ENCODE data around the gene NEK6.
A peak's percentile ranks its signal among the peaks of the same experiment; 100 is the strongest.

NEK6 gene

DNA sequence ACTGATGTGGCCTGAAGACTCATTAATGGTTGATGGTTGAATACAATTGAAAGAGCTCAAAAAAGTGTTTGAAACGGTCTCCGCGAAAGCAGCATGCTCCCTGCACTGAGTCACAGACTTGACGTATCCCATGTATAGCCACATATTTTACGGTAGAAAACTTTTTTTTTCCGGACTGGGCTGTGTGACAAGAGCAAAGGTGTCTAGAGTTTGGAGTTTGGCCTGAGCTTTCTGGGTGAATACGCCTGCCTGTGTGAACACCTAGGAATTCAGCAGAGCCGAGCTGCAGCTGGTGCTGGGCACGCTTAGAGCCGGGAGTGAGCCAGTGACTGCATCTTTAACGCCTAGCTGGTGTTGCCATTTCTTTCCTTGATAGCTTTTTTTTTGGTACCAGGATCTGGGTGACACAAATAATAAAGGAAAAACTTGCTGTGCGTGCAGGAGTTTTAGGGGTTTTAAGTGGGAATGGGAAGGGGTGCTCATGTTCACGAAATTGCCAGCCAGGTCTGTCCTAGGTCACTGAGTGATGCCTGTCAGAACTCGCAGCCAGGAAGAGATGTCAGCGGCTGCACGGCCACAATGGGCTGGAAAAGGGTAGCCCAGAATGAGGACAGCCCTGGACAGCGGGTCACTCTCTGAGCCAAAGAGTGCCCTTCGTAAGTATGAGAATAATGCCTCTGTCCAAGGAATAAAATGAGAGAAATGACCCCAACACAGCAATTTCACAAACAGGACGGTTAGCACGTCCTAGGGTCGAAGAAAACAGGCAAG lies 105.8 kb downstream of the NEK6 start:
- no peak for DNase-seq (ENCODE audit: low read depth, low spot score)
- H3K27ac ChIP-seq, result no peak overlapping the region

- H3K27ac ChIP-seq, result no peak overlapping the region
- DNase-seq (ENCODE audit: low read depth, low spot score), result no peak
Measured at GRCh38 chr9:124364141-124364540, 106.4 kb downstream of the NEK6 start.

DNA sequence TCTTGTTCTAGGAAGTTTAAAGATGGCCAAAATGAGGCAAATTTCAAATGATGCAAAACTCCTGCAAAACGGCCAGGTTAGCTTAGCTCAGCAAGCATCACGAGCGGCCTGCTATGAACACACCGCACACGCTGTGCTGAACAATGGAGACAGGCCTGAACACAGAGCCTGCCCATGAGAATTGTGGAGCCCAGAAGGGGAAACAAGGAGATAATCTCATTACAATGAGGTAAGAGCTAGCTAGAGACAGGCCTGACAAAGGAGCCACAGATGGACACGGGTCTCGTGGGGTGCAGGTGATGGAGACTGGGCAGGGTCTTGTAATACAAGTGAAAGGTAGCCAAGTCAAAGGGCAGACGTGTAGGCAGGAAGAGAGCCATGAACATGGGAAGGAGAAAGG lies 107.3 kb downstream of the NEK6 start:
- DNase-seq (ENCODE audit: low read depth, low spot score), result no peak
- no peak overlapping the region for H3K27ac ChIP-seq

GRCh38 chr9:124366476-124367220 lies 108.9 kb downstream of the NEK6 start:
- DNase-seq (ENCODE audit: low read depth, low spot score), result peak; percentile 27
- peak overlapping the region; percentile 17 for H3K27ac ChIP-seq

- H3K27ac ChIP-seq, result no peak overlapping the region
- DNase-seq (ENCODE audit: low read depth, low spot score), result no peak
Measured at GRCh38 chr9:124368692-124369091, 110.9 kb downstream of the NEK6 start.

DNA sequence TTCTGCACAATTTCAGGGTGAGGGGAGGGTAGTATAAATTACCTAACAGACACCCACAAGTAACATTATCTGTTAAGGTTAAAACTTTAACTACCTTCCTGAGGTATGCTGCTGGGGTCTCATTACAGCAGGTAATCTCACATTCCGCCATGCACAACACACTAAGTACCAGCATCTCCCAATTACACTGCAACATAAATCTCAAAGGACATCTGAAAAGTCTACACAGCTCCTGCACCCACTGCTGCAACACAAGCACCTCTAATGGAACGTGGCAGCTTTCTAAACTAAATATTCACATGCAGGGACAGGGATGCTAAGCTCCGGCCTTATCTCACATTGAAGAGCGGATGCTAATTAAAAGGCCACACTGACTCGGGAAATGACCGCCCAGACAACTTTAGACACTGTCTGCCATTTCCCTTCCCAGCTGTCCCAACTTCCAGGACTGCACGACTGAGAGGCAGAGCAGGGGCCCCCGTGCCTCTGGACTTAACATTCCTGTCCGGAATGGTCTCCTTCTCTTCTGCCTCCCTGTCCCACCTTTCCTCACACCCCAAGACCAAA lies 111.6 kb downstream of the NEK6 start:
- H3K27ac ChIP-seq, result no peak overlapping the region
- no peak for DNase-seq (ENCODE audit: low read depth, low spot score)

DNA sequence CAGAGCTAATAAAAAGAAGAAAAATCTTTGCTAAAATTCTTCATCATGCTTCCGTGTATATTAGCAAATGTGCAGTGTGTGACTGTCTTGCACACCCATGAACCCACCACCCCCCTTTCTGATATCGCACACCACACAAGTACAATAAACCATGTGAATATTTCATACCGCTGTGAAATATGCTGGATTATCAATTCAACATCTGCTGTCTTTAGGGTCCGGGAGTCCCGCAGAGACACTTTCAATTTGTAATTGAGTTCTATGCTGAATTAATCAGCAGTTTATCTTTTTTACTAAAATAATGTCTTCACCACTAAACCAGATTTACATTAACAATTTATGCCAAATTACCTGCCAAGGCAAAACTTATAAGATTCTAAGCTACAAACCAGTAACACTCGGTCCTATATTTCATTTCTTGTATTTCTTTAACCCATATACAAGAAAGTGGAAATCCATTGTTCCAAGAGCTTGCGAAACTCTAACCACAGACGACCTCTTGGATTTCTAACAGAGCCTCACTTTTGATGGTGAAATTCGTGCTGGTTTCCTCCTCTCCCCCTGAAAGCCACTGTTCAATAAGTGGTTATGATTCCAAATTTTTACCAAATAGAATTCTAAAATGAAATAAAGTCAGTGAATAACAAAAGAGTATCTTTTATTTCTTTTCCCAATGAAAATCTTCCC lies 113.3 kb downstream of the NEK6 start:
- DNase-seq (ENCODE audit: low read depth, low spot score), result no peak
- H3K27ac ChIP-seq, result no peak overlapping the region

GRCh38 chr9:124372038-124372437 lies 114.3 kb downstream of the NEK6 start:
- DNase-seq (ENCODE audit: low read depth, low spot score), result no peak
- no peak overlapping the region for H3K27ac ChIP-seq

GRCh38 chr9:124373386-124373785 lies 115.6 kb downstream of the NEK6 start:
- no peak for DNase-seq (ENCODE audit: low read depth, low spot score)
- H3K27ac ChIP-seq, result no peak overlapping the region

- DNase-seq (ENCODE audit: low read depth, low spot score), result no peak
- H3K27ac ChIP-seq, result no peak overlapping the region
Measured at GRCh38 chr9:124373851-124374250, 116.1 kb downstream of the NEK6 start.

- no peak for DNase-seq (ENCODE audit: low read depth, low spot score)
- no peak overlapping the region for H3K27ac ChIP-seq
Measured at GRCh38 chr9:124375726-124376125, 118.0 kb downstream of the NEK6 start.

- H3K27ac ChIP-seq, result no peak overlapping the region
- DNase-seq (ENCODE audit: low read depth, low spot score), result no peak
Measured at GRCh38 chr9:124376329-124376728, 118.6 kb downstream of the NEK6 start.

GRCh38 chr9:124377551-124378406 lies 120.0 kb downstream of the NEK6 start:
- H3K27ac ChIP-seq, result no peak overlapping the region
- no peak for DNase-seq (ENCODE audit: low read depth, low spot score)

- no peak overlapping the region for H3K27ac ChIP-seq
Measured at GRCh38 chr9:124381170-124381945, 123.6 kb downstream of the NEK6 start.

GRCh38 chr9:124384210-124384609 lies 126.5 kb downstream of the NEK6 start:
- H3K27ac ChIP-seq, result no peak overlapping the region
- DNase-seq (ENCODE audit: low read depth, low spot score), result no peak

More at GRCh38 chr9:124381170-124381945, 123.6 kb downstream of the NEK6 start:
- no peak for DNase-seq (ENCODE audit: low read depth, low spot score)

GRCh38 chr9:124384846-124385245 lies 127.1 kb downstream of the NEK6 start:
- no peak overlapping the region for H3K27ac ChIP-seq
- DNase-seq (ENCODE audit: low read depth, low spot score), result no peak

DNA sequence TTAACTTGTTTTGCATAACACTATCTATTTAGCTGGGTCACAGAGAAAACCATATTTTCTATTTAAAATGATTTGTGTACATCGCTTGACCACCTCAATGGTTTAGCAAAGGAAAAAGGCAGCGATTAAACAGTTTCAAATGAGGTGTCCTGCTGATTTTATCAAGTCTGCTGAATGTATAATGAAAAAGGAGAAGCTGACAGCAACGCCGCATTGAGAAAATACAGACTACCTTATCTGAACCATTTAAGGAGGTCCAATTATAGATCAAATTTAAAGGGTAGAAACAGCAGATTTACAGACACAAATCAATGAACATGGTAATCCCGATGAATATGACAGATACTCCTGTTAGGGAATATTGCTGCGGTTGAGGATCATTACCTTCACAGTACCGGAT lies 127.9 kb downstream of the NEK6 start:
- no peak overlapping the region for H3K27ac ChIP-seq
- no peak for DNase-seq (ENCODE audit: low read depth, low spot score)

DNA sequence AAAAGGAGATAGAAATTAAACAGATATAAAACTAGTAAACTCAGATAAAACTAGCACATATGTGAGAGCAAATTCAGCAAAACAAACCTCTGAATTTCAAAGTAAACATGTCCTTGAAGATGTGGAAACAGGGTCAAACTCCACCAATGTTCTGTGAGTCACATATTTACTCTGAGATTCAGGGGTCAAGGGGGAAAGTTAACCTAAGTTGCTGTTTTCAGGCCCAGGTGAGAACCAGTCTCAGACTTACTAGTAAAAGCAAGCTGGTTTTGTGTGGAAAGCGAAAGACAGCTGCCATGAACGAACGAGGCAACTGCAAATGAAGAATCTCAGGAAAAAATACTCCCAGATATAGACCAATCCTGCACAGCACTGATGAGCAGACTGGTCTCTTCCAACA lies 128.5 kb downstream of the NEK6 start:
- no peak for DNase-seq (ENCODE audit: low read depth, low spot score)
- no peak overlapping the region for H3K27ac ChIP-seq

All from epithelial cell of prostate (primary cell).